SU-DHL-6 (cell line): ENCODE results near the gene RUVBL2.

Experiments
- H2AFZ ChIP-seq: fragments of 200-600 bp; sonication (generic); 2 replicates; pipeline ENCODE4 v1.6.1; 2014; ENCODE audit warnings: low read depth, mild to moderate bottlenecking, moderate library complexity, mixed read lengths, antibody characterized with exemption, low read length; ENCODE audit not compliant: severe bottlenecking
- H3F3A ChIP-seq: fragments of 200-600 bp; shearing (Covaris generic); 2 replicates; pipeline ENCODE4 v1.6.0; 2016; ENCODE audit warnings: antibody characterized with exemption, mild to moderate bottlenecking; ENCODE audit not compliant: insufficient read depth
- H3K27ac ChIP-seq: fragments of 200-600 bp; sonication (generic); 2 replicates; pipeline ENCODE4 v1.5.1; 2016; ENCODE audit warnings: low read depth, mild to moderate bottlenecking, low read length, moderate library complexity, mixed read lengths
- H3K27me3 ChIP-seq: fragments of 200-600 bp; sonication (generic), shearing (Covaris generic); 2 replicates; pipeline ENCODE4 v1.6.0; 2014; ENCODE audit warnings: mild to moderate bottlenecking, low read length
- H3K36me3 ChIP-seq: fragments of 200-600 bp; sonication (generic); 2 replicates; pipeline ENCODE4 v1.6.1; 2014; ENCODE audit warnings: mild to moderate bottlenecking, low read length, mixed read lengths
- H3K4me2 ChIP-seq: fragments of 300-600, 200-600 bp; shearing (Covaris generic), sonication (generic); 2 replicates; pipeline ENCODE4 v1.6.0; 2014; ENCODE audit warnings: low read length, low read depth, mild to moderate bottlenecking; ENCODE audit not compliant: poor library complexity, severe bottlenecking
- H3K4me3 ChIP-seq: fragments of 200-600 bp; sonication (generic); 2 replicates; pipeline ENCODE4 v1.5.1; 2014; ENCODE audit warnings: antibody characterized with exemption, low read length, mild to moderate bottlenecking, mixed read lengths; ENCODE audit not compliant: insufficient read depth, poor library complexity, severe bottlenecking
- H3K79me2 ChIP-seq: fragments of 200-600 bp; sonication (generic); 2 replicates; pipeline ENCODE4 v1.6.1; 2014; ENCODE audit warnings: mild to moderate bottlenecking, low read length, moderate library complexity; ENCODE audit not compliant: insufficient read depth
- H3K9ac ChIP-seq: fragments of 200-600 bp; sonication (generic); 2 replicates; pipeline ENCODE4 v1.7.0; 2014; ENCODE audit warnings: mild to moderate bottlenecking, low read length
- H3K9me2 ChIP-seq: fragments of 200-600 bp; sonication (generic); replicated peaks from 2 replicates; pipeline ENCODE4 v1.6.1; 2014; ENCODE audit warnings: low read length; ENCODE audit not compliant: insufficient read depth
- H3K9me3 ChIP-seq: fragments of 200-600 bp; sonication (generic); 2 replicates; pipeline ENCODE4 v1.6.1; 2014; ENCODE audit warnings: low read length, mixed read lengths; ENCODE audit not compliant: insufficient read depth
- H4K20me1 ChIP-seq: fragments of 200-600 bp; sonication (generic); 2 replicates; pipeline ENCODE4 v1.6.1; 2014; ENCODE audit warnings: low read depth, mild to moderate bottlenecking, antibody characterized with exemption, low read length, moderate library complexity, mixed read lengths
- EZH2phosphoT487 ChIP-seq: fragments of 200-600 bp; sonication (generic), shearing (Covaris generic); conservative IDR thresholded peaks from 2 replicates; pipeline ENCODE4 v1.6.1; 2018; ENCODE audit warnings: mild to moderate bottlenecking, antibody characterized with exemption, low read length, moderate library complexity, mixed read lengths
- TF ChIP-seq, protein P1 (sequence below): fragments of 200-600 bp; sonication (generic); IDR thresholded peaks from one replicate; pipeline ENCODE4 v1.5.1; 2017; ENCODE audit warnings: antibody characterized with exemption, mild to moderate bottlenecking, low read length, moderate library complexity; ENCODE audit not compliant: insufficient read depth, poor library complexity, severe bottlenecking

The RUVBL2 gene

GRCh38 chr19:49064029-49064629 lies 70.4 kb downstream of the RUVBL2 start:
- Histone ChIP-seq H3K36me3 (no peaks in the 10 kb centered on the region), H3K27me3 (no peaks in the 10 kb centered on the region), H3K9me2 (no peaks in the 10 kb centered on the region), H4K20me1 (no peaks in the 10 kb centered on the region), H3K9ac (no peak overlapping the region), H3K79me2 (no peaks in the 10 kb centered on the region), H2AFZ (no peak overlapping the region), H3K27ac (no peak overlapping the region), H3K9me3 (no peaks in the 10 kb centered on the region), H3K4me2 (no peak overlapping the region), H3K4me3 (no peak overlapping the region), H3F3A (no peaks in the 10 kb centered on the region)
- TF ChIP-seq, protein P1, sequence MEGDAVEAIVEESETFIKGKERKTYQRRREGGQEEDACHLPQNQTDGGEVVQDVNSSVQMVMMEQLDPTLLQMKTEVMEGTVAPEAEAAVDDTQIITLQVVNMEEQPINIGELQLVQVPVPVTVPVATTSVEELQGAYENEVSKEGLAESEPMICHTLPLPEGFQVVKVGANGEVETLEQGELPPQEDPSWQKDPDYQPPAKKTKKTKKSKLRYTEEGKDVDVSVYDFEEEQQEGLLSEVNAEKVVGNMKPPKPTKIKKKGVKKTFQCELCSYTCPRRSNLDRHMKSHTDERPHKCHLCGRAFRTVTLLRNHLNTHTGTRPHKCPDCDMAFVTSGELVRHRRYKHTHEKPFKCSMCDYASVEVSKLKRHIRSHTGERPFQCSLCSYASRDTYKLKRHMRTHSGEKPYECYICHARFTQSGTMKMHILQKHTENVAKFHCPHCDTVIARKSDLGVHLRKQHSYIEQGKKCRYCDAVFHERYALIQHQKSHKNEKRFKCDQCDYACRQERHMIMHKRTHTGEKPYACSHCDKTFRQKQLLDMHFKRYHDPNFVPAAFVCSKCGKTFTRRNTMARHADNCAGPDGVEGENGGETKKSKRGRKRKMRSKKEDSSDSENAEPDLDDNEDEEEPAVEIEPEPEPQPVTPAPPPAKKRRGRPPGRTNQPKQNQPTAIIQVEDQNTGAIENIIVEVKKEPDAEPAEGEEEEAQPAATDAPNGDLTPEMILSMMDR, result no peak
- no peak for TF ChIP-seq EZH2phosphoT487

DNA sequence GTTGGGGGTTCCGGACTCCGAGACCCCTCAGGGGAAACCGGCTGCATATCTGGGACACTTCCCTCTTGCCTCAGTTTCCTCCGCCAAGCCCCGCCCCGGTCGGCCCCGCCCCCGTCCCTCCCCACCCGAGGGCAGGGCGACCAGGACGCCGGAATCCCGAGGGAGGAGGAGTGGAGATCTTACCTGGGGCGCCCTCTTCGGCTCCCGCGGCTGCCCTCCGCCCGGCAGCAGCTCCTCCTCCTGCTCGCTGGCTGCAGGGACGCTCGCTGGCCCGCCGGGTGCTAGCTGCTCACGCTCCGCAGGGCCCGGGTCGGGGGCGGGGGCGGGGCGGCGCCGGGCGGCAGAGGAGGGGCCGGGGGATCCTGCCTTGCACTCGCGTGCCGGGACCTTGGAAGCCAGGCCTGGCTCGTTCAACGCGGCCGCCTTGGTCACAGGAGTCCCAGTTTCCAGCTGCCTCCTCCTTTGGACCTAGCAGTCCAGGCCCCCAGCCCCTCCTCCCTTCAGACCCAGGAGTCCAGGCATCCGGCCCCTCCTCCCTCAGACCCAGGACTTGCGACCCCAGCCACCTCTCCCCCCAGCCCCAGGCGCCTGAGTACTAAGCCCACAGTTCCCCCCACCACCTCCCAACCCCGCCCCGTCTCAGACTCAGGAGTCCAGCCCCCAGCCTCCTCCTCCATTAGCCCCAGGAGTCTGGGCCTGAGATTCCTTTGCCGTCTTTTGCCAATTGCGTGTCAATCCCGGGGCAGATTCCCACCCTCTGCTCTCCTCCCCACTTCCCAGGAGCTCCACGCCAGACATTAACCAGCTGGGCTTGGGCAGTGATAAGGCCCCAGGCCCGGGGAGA lies 71.3 kb downstream of the RUVBL2 start, which contains the start of gene NTF4:
Gene NTF4 (minus strand): TSS at position 51 of the 844 bp plus-strand sequence. CDS start 2,821 bp downstream, outside the sequence.
- H2AFZ ChIP-seq, result no peak within 1 kb of the TSS
- no peak within 1 kb of the TSS for H3K4me2 ChIP-seq
- H3K27me3 ChIP-seq, result no peaks in the 10 kb centered on the region
- no peak within 1 kb of the TSS for H3K27ac ChIP-seq
- H4K20me1 ChIP-seq, result no peaks in the 10 kb centered on the region
- no peaks in the 10 kb centered on the region for H3K79me2 ChIP-seq
- no peaks in the 10 kb centered on the region for H3F3A ChIP-seq
- H3K9ac ChIP-seq, result no peak within 1 kb of the TSS
- TF ChIP-seq EZH2phosphoT487, result no peak
- TF ChIP-seq, protein P1, result no peak
- H3K4me3 ChIP-seq, result no peak within 1 kb of the TSS
- H3K9me2 ChIP-seq, result no peaks in the 10 kb centered on the region
- no peaks in the 10 kb centered on the region for H3K9me3 ChIP-seq
- H3K36me3 ChIP-seq, result no peaks in the 10 kb centered on the region
